GM12891 (cell line): ENCODE results near the gene HLCS.
"Not testable (repeated sequence)": the region's sequence is repeated elsewhere in the genome, so short reads cannot be mapped to it uniquely, and the experiment has no call there.

Experiments
- DNase-seq: peaks from one replicate; pipeline ENCODE4 v3.0.0; 2011; ENCODE audit warnings: low spot score; ENCODE audit not compliant: insufficient read length
- FAIRE-seq: peaks from 2 replicates; lab custom pipeline; 2011; peaks lifted over from hg19 to GRCh38; lab: Jason Lieb, UNC
- PAX5 ChIP-seq: IDR thresholded peaks from 2 replicates; pipeline ENCODE4 v1.6.1; 2011; ENCODE audit warnings: low read length, moderate library complexity, mild to moderate bottlenecking; ENCODE audit not compliant: insufficient read depth, severe bottlenecking
- POLR2A ChIP-seq: IDR thresholded peaks from 2 replicates; pipeline ENCODE4 v1.6.1; 2011; ENCODE audit warnings: low read depth, low read length, control low read depth
- POLR2AphosphoS5 ChIP-seq: IDR thresholded peaks from 2 replicates; pipeline ENCODE4 v1.6.1; 2011; ENCODE audit warnings: low read depth, low read length, control low read depth
- POU2F2 ChIP-seq: IDR thresholded peaks from 2 replicates; pipeline ENCODE4 v1.6.1; 2011; ENCODE audit warnings: low read depth, mild to moderate bottlenecking, control low read depth, low read length, moderate library complexity
- SPI1 ChIP-seq: IDR thresholded peaks from 2 replicates; pipeline ENCODE4 v1.6.1; 2011; ENCODE audit warnings: low read depth, low read length, control low read depth
- TAF1 ChIP-seq: IDR thresholded peaks from 2 replicates; pipeline ENCODE4 v1.6.1; 2011; ENCODE audit warnings: low read depth, low read length, control low read depth

The HLCS gene

DNA sequence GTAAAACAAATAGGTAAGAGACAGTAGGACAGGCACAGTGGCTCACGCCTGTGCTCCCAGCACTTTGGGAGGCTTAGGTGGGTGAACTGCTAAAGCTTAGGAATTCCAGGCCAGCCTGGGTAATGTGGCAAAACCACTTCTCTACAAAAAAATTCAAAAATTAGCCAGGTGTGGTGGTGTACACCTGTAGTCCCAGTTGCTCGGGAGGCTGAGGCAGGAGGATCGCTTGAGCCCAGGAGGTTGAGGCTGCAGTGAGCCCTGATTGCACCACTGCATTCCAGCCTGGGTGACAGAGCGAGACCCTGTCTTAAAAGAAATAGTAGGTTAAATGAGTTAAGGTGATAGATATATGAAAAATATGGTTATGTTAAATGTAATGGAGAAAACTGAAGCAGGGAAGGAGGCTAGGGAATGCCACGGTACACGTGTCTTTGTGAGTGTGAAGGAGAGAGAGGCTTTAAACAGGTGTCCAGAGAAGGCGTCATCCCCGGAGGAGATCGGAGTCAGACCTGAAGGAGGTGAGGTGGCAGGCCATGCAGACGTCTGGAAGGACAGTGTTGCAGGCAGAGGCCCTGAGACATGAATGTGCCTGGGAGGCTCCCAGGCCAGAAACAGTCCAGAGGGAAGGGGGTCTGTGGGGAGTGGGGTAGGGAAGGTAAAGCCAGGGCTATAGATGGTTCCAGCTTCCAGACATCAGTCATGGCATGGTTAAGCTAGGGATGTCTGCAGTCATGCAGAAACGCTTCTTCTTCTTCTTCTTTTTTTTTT lies 32.8 kb upstream of the HLCS start:
- no peak for TF ChIP-seq TAF1
- TF ChIP-seq POLR2A = no peak
- no peak for TF ChIP-seq SPI1
- no peak for TF ChIP-seq PAX5
- TF ChIP-seq POU2F2 = no peak
- no peak for TF ChIP-seq POLR2AphosphoS5

GRCh38 chr21:36995285-36995684 lies 28.8 kb upstream of the HLCS start:
- not testable (repeated sequence) for FAIRE-seq, DNase-seq

More for the DNA sequence above, 32.8 kb upstream of the HLCS start:
- DNase-seq (no peak), FAIRE-seq (no peak)

DNA sequence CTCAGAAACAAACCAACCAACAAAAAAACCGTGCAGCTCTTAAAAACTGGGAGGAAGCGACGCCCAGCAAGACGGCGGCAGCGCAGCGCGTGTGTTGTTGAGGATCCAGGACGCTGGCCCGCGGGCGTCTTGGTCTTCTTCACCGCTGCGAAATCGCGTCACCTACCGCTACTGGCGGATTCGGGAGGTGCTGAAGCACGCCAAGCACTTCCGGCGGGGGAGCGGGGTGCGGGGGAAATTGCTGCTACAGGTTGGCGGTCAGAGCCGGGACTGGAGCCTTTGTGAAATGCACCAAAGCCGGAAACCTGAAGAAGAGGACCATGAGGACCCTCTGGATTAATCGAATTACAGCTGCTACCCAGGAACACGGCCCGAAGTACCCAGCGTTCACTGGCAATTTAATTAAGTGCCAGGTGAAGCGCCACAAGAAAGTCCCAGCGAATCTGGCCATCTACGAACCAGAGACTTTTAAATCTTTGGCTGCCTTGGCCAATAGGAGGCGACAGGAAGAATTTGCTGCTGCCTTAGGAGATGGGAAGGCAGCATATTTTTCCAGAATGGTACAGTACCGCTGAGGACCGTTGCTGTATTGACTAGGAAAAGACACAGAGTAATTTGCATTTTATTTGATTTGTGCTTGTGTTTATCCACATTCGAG lies 28.2 kb upstream of the HLCS start:
- TF ChIP-seq POLR2A (no peak), TAF1 (no peak), PAX5 (no peak), POLR2AphosphoS5 (no peak), POU2F2 (no peak), SPI1 (no peak)
- no peak for FAIRE-seq
- no peak for DNase-seq

- DNase-seq (no peak), FAIRE-seq (no peak)
- TF ChIP-seq SPI1 (no peak), POU2F2 (no peak), POLR2AphosphoS5 (no peak), TAF1 (no peak), POLR2A (no peak), PAX5 (no peak)
These were observed 26.2 kb upstream of the HLCS start for GRCh38 chr21:36992671-36993070.

DNA sequence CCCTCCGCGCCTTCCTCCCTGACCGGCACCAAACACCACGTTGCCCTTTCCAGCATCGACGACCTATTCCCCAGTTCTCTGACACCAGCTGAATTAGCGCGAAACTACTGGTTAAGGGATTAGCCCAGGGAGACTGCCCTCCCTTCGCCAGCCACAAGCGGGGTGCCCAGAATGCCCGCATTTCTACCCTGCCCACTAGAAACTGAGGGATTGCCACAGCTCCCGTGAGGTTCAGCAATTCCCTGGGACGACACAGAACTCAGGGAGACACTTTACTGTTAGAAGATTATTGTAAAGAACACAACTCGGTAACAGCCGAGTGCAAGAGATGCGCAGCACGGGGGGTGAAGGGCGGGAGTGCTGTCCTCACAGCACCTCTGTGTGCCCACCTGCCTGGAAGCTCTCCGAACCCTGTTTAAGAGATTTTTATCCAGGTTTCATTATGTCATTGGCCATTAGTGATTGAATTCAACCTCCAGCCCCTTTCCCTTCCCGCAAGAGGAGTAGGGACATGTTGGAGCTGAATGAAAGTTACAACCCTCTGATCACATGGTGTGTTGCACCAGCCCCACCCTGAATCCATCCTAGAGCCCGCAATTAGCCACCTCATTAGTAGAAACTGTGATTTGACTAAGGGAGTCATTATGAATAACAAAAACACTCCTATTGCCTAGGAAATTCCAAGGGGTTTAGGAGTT lies 24.2 kb upstream of the HLCS start:
- TF ChIP-seq POU2F2 (no peak), PAX5 (no peak), POLR2A (no peak), TAF1 (no peak), SPI1 (no peak), POLR2AphosphoS5 (no peak)
- DNase-seq = no peak
- no peak for FAIRE-seq

GRCh38 chr21:36989699-36990507 lies 23.4 kb upstream of the HLCS start:
- peak; percentile 51; the same call in 1 of the 2 replicates for TF ChIP-seq POLR2A
- TF ChIP-seq PAX5 = no peak
- FAIRE-seq (peak; percentile 90), DNase-seq (peak; percentile 92)

- DNase-seq, FAIRE-seq: not testable (repeated sequence)
These were observed 22.8 kb upstream of the HLCS start for GRCh38 chr21:36989199-36989698.

DNA sequence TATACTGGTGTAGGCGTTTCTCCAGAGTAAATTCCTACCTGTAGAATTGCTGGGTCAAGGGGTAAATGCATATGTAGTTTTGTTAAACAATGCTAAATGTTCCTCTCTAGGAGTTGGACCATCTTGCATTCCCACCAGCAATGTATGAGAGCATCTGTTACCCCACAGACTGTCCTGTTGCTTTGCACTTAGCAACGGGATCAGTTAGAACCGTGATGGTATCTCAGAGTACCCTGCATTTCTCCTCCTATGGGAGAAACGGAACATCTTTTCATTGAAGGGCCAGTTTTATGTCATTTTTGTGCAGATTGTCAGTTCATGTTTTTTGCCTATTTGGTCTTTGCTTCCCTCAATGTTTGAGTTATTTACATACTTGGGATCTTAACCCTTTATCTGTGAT lies 22.1 kb upstream of the HLCS start:
- TF ChIP-seq POU2F2 (no peak), PAX5 (no peak), POLR2A (no peak), TAF1 (no peak)
- DNase-seq = no peak
- FAIRE-seq = no peak

DNA sequence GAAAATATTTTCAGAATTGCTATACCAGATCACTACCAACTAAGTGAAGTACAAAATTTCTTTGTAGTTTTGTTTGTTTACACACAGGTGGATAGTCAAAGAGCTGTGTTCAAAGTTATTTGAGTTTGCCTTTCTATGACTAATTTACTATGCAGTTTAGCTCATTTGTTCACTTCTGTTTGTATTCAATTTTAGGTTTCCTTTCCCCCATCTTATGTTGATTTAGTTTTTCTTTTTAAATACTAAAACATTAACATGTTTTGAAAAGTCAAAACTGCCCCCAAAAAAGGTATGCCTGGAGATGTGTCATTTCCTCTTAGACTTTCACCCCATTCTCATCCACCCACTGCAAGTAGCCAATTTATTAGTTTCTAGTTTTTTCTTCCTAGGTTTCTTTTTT lies 21.4 kb upstream of the HLCS start:
- FAIRE-seq (no peak), DNase-seq (no peak)
- no peak for TF ChIP-seq SPI1
- TF ChIP-seq TAF1 = no peak
- TF ChIP-seq POLR2A = no peak
